Ammon's horn (tissue), 1 donor: ENCODE data around the gene DKK3.
A peak's percentile ranks its signal among the peaks of the same experiment; 100 is the strongest.

Experiments used
- DNase-seq: peaks from one replicate; pipeline ENCODE4 v3.0.0-alpha.2; 2016; ENCODE audit warnings: low spot score

The DKK3 gene

DNA sequence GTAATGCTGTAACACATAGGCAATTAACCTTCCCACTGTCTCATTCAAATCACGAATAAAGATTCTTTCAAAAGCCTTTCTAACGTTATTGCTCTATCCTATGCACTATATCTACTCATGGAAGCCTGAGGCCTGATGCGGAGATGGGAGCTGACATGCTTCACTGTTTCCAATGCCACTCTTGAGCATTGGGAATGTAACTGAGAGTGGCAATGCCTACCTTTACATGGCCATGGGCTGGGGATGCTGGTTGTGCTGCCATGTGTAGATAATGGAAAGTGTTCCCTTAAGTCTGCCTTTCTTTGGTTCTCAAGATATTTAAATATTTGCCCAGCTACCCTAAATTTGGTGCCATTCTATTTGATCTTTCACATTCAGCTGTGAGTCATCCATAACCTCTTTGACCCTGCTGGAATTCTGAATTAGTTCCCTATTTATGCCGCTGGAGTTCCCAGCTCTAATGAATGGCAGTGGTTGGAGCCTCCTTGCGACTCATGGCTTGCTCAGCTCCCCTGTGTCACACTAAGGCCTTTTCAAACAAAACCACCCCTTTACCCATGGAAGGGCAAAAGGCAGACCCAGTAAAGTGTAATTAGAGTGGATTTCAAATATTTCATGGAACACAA, 21.4 kb upstream of the DKK3 start:
- no peak for DNase-seq

DNA sequence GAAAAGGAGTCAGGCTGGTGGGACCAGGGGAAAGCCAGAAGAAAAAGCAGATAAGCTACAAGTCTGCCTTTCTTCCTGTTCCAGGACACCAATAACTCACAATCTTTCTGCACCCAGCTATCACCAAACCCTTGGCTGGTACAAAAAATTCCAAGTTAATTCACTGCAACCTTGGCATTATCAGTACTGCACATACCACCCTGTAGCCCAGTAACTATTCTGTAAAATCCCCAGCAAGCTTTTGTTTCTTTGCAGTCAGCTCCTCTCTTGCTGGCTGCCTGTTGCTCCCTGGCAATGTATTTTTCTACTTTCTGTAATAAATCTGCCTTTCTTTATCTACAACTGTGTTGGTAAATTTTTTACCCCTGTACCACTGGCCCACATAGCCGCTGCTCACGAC, 20.7 kb upstream of the DKK3 start:
- DNase-seq = no peak

DNA sequence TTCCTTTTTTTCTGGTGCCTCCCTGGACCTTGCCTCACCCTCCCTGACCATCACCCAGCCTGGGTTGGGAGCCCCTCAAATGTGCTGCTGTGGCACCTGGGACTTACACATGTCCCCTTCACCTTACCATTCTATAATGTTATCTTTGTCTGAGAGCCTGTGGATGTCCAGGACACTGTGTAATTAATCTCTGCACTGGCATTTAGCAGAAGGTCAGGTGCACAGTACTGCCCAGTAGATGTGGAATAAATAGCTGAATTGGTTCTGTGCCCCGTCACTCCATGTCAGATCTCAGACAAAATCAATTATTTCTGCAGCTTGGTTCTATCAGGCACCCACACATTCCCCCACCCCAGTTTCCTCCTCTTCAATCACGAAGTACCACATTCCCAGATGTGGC, 19.9 kb upstream of the DKK3 start:
- no peak for DNase-seq

DNA sequence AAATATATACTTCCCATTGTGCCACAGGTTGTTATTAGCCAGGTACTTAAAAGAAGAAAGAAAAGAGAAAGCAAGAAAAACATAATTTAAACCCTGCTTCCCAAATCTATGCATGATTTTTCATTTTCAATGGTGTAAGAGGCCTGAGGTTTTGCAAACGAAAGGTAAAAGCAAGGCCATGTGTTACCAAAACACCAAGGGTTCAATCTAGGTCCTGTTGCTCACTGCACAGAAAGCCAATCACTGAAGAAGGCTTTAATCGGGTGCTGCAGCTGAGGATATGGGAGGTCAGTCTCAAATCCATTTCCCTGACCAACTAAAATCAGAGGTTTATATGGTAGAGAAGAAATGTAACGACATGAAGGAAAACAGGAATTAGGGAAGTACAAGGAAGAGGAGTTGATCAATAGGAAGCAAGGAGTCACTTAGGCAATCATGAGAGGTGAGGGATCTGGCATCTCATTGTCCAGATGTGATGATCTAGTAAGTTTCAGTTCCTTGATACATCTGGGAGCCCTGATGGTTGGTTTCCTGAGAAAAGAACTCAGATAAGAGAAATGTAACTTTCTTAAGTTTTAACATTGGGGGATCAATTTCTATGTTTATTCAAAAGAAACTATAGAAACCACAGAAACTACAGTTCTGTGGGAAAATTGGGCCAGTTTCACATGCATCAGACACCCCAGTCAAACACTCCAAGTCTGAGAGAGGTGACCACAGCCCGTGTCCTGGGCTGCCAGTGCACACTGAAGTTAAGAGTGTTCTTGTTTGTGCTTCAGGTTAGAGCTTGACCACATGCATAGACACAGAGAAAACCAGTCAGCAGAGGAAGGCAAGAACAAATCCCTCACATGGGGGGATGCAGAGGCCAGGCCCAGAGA, 18.1 kb upstream of the DKK3 start:
- DNase-seq = no peak

DNA sequence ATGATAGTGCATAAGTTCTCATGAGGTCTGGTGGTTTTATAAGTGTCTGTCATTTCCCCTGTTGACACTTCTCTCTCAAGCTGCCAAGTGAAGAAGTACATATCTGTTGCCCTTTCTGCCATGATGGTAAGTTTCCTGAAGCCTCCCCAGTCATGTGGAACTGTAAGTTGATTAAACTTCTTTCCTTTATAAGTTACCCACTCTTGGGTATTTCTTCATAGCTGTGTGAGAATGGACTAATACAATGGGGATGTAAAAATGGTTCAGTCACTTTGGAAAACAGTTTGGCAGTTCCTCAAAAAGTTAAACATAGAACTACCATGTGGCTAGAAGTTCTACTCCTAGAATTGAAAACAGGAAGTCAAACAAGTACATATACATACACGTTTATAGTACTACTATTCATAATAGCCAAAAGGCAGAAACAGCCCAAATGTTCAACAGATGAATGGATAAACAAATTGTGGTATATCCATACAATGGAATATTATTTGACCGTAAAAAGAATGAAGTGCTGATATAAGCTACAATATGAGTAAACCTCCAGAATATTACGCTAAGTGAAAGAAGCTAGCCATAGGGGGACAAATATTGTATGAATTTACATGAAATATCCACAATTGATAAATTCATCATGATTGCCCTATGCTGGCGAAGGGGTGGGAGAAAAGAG, 16.0 kb upstream of the DKK3 start:
- DNase-seq = no peak

DNA sequence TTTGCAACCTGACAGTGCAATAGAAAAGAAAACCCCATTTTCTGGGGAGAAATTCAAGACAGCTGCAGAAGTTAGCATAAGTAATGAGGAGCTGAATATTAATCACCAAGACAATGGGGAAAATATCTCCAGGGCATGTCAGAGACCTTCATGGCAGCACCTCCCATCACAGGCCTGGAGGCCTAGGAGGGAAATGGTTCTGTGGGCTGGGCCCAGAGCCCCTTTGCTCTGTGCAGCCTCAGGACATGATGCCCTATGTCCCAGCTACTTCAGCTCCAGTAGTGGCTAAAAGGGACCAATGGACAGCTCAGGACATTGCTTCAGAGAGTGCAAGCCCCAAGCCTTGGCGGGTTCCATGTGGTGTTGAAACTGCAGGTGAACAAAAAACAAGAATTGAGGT, 14.6 kb upstream of the DKK3 start:
- no peak for DNase-seq

DNA sequence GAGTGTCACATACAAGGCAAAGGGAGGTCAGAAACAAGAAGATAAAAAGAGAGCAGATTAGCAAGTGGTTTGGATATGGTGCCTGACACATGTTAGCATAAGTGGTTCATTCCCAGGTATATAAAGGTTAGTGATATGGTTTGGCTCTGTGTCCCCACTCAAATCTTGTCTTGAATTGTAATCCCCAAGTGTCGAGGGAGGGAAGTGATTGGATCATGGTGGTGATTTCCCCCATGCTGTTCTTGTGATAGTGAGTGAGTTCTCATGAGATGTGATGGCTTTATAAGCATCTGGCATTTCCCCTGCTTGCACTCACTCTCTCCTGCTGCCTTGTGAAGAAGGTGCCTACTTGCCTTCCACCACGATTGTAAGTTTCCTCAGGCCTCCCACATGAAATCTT, 12.1 kb upstream of the DKK3 start:
- no peak for DNase-seq

DNA sequence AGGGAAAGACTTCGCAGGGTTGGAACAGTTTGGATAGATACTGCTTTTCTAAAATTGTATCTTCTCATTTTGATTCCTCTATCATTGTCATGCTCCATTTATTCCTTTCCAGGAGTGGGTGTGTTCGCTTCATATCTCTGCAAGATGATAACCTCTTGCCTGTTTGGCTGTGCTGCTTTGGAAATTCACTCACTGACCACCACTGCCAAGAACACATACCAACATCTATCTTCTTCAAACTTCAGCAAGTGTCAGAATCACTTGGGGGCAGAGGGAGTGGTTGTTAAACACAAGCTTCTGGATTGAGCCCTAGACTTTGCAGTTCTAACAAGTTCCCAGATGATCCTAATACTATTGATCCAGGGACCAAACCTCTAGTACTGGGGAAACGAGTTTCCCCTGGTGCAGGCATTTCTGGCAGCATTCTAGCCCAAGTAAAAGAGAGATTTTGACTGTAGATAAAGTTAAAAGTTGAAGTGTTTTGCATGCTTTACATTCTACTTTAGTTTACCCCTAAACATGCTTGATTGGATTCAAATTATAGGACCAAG, 11.5 kb upstream of the DKK3 start:
- no peak for DNase-seq

DNA sequence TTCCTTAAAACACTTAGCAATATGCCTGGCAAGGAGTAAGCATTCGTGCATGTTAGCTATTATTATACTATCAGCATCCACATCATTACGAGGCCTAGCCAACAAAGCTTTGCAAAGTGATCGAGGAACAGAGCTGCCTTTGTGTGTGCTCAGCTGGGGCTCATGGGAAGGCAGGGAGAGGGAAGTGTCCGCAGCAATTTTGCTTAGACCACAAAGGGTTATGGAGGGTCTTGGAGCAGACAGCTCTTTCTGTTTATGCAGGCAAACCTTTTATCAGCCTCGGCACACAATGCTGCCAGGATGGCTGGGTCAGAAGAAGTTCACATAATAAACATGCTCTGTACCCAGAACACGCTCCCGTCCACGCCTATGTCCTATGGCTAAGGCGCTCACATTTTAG, 10.9 kb upstream of the DKK3 start:
- peak; percentile 73 for DNase-seq

DNA sequence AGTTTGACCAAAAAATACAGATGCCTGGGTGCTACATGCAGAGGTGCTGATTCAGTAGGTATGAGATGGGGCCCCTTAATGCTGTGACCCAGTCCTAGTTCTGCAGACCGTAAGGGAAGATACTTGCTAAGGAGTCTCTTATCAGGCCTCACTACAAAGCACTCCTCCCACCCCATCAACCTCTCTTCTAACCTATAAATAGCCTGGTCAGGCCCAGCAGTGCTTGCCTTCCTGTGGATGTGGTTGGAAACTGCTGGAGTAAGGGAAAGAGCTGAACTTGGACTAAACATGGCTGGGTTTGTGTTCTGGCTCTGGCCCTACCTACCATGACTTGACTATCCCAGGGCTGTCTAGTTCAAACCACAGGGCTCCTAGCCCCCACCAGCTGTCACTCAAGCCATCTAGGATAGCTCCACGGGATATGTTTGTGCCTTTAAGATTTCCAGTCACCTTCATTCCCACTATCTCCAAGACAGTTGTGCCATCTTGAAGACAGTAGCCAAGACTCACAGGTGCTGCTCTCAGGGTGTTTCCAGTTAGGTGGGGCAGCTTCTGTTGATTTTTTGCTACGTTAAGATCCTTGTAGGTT, 9.5 kb upstream of the DKK3 start:
- DNase-seq = no peak

DNA sequence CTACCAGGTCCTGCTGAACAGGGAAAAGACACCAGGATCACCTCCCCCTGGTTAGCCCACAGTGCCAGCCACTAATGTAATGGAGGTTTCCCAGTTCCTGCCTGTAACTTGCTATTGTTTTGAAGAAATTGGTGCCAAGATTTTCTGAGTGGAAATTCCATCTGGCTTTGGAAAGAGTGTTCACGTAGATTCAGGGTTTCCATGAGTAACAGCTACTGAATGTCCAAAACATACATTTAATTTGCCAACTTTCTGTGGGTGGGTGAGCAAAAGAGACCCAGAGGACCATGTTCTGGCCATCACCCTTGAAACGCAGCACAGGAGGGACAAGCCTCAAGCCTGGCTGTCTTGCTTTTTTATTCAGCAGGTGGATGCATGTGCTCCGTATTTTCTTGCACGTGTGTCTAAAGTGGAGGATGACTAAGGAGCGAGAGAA, 8.8 kb upstream of the DKK3 start:
- no peak for DNase-seq

DNA sequence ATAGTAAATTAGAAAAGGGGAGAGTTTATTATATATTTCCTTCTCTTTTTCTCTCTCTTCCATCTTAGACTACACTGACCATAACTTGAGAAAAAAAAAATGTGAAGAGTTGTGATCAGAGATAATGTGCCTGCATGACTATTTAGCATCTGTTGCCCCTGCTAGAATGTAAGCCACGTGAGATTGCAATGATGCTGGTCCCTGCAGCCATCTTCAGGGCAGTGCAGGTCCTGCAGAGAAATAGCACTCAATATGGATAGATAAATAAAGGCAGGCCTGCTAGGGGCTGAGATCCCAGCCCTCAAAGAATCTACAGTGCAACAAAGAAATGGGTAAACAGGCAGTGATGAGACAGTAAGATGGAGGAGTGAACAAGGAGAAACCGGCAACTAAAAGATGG, 7.8 kb upstream of the DKK3 start:
- no peak for DNase-seq

DNA sequence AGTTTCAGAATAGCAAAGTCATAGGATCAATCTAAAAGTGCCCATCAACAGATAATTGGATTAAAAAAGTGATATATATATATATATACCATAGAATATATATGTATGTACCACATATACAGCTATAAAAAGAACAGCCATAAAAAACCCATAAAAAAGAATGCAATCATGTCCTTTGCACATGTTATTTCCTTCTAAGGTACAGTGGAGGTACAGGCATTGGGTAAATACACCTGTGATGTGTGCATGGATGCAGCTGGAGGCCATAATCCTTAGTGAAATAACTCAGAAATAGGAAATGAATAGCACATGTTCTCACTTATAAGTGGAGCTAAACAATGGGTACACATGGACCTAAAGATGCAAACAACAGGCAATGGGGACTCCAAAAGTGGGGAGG, 7.1 kb upstream of the DKK3 start:
- no peak for DNase-seq

DNA sequence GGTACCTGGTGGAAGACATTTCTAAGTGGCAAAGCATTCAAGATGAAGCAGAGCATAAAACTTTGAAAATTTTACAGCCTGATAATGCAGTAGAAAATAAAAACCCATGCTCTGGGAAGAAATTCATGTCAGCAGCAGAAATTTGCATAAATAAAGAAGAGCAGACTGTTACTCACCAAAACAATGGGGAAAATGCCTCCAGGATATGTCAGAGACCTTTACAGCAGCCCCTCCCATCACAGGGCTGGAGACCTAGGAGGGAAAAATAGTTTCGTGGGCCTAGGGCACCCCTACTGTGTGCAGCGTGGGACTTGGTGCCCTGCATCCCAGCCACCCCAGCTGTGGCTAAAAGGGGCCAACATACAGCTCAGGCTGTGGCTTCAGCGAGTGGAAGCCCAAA, 5.4 kb upstream of the DKK3 start:
- no peak for DNase-seq

DNA sequence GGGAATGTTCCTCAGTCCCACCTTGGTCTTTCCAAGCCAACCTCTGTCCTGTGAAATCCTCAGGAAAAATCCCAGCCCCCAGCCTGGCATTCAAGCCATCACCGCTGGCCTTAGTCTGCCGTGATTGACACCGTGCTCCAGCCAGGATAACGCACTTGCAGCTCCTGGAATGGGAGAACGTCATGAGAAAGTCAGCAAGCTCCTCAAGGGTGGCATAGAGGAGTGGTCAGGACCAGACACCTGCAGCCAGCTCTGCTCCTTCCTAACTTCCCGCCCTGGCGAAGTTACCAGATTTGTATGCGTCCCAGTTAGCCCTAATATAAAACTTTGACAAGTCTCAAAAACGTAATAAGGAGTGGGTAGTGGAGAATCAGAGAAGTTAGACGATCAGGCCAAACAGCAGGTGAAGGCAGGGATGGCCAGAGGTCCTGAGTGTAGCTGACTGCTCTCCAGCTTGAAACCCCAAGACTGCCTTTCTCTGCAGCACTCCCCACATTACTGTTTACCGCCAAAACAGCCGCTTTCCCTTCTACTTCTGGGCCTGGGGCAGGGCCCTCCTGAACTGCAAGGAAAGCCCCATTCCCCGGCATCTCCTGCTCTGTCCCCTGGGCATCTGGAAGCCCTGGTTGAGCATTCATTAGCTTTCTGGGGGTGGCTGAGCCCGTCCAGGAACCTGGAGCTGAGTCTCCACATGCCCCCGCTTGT, 1.3 kb upstream of the DKK3 start:
- DNase-seq = no peak

DNA sequence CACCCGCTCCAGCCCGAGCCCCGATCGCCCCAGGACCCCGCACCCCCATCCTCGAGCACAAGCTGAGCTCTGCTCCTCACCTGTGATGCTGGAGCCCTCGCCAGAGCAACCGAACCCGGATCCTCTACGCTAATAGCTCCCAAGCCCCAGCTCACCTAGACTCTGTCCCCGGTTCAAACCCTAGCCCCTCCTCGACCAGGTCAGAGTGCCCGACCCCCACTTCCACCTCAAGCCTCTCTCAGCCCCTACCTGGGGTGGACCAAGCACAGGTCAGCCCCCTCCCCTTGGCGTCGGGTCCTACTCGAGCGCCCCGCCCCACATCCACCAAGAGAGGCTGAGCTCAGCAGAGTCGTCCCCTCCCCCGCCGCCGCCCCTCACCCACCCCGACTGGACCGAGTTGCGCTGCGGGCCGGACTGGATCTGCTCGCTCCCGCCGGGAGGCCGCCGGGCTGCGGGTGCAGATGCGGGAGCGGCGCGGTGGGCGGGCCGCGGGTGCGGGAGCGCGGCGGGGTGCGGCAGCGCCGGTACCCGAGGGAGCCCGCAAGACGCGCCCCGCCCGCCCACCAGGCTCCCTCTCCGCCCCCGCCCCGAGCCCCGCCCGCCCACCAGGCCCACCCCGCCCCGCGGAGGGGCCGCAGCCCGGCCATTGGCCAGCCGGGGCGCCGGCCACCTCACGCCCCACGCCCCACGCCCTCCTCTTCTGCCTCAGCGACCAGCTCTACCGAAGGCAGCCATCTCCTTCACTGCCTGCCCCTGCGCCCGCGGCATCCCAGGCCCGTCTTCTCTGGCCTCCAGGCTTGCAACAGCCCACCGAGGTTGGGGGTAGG, 577 bp upstream of the DKK3 start:
- peak; percentile 51 for DNase-seq

DNA sequence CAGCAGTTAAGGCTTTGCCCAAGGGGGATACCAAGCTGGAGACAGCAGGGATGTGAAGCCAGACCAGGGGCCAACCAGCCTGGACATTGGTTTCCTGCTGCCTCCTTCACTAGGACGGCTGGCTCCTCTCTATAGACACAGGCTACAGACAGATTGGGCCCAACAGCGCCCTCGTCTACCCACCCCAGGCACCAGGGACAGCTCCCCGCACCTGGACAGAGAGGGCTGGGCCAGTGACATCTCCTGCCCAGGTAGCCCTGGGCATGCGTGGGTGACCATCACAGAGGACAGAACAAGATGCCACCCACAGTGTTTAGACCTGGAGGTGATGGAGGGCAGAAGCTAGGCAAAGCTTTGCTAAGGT, 1.2 kb downstream of the DKK3 start:
- no peak for DNase-seq

DNA sequence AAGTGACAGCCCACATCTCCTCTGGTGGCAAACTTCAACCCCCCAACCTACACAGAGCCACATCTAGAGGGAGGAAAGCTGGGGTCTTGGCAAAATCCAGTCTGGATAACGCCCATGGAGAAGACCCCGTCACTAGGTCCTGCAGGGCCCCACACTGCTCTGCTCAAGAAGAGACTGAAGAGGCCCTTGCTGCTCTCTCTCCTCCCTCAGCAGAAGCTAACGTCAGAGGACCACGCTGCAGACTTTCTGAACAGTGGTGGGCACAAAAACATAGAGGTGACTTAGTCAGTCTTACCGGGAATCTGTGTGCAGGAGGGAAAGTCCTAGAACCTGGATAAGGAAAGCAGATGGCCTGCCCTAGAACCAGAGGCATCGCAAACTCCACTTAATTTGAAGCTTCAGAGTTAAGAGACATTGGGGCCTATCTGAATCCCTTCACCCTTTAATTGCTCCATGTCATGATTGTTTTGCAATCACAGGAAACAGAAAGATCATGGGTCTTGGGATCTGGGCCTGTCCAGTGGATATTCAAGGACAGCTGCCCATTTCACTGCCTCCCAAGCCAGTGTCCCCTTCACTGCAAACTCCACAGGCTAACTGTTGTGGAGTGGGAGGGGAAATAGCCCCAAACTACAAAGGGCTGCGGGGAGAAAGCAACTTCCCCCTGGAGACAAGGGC, 1.7 kb downstream of the DKK3 start:
- no peak for DNase-seq

DNA sequence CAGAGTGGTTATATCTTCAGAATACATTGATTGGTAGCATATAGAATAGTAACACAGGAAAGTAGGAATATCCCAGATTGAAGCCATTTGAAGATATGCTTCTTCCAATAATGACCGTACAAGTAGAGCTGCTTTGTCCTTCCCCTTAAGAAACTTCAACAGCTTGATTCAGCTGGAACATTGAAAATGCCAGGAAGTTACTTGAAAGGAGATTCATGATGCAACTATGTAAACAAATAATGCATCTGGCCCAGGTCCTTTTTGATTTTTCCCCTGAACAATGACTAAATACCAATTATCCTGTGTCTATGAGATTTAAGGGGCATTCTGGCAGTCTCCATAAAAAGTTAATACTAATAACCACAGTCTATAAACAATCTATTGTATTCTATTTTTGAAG, 3.0 kb downstream of the DKK3 start:
- no peak for DNase-seq

DNA sequence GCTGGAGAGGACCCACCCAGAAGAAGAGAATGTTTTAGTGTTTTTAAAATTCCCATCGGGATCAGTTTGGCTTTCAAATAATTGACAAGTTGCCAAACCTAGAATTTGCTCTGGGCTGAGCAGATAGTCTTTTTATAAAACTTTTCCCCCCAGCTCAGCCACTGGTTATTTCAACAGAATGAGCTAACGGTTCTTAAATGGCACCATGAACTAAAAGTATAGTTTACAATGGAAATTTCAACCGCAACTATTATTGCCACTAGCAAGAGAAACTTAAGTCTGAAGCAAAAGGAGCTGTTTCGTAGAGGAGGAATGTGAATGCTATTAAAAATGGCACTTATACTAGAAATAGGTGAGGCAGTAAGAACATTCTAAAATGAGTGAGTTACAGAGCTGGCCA, 3.4 kb downstream of the DKK3 start:
- no peak for DNase-seq

DNA sequence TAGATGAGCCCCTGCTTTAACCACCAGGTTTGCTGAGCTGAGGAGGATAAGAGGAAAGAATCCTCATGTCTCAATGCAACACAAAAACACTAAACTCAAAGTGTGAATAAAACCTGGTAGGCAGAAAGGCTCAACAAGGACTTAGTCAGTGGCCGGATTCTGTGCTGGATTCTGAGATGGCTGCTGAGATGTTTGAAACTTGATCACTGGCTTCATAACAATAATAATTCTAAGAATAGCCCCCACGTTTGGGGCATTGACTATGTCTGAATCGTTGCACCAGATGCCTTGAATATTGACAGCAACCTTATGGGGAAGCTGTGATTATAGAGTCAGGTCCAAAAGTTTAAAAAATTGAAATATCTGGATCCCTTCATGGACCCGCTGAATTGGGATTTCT, 4.6 kb downstream of the DKK3 start:
- DNase-seq = no peak
